ENCODE data around the gene ADCY6.

GRCh38 chr12:48828293-48828692 lies 39.4 kb upstream of the ADCY6 start:
- TF ChIP-seq RAD21 (IDR thresholded peaks at IDR 0.05; ENCODE audit: low read depth) = no peak
- TF ChIP-seq YY1 (IDR thresholded peaks at IDR 0.05; ENCODE audit: low read depth) = no peak
- TF ChIP-seq CREB1 (IDR thresholded peaks at IDR 0.05; ENCODE audit: low read depth) = no peak
- no peak for TF ChIP-seq CEBPB (IDR thresholded peaks at IDR 0.05)
- TF ChIP-seq MAX (IDR thresholded peaks at IDR 0.05) = no peak
- no peak for TF ChIP-seq TAF1 (IDR thresholded peaks at IDR 0.05; ENCODE audit: low read depth)
- no peak for TF ChIP-seq EGR1 (IDR thresholded peaks at IDR 0.05)
